ENCODE data around the gene NCAM1.
A peak's percentile ranks its signal among the peaks of the same experiment; 100 is the strongest.

NCAM1 gene

DNA sequence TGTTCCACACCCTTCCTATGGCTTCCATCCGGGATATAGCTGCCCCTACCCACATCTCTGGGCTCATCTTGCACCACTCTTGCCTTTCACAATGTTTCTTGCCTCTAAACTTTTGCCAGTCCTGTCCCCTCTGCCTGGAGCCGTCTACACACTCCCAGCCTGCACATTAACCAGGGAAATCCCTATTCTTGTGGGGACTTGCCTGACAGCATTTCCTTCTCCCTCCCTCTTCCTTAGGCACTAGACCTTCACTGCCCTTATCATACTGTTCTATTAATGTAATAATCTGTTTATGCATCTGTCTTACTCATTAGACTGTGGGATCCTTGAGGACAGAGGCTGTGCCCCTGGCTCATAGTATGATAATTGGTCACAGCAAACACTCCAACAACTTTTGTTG lies 347.4 kb downstream of the NCAM1 start:
- DNase-seq (ENCODE audit: low read depth in 2 of 2): no peak

DNA sequence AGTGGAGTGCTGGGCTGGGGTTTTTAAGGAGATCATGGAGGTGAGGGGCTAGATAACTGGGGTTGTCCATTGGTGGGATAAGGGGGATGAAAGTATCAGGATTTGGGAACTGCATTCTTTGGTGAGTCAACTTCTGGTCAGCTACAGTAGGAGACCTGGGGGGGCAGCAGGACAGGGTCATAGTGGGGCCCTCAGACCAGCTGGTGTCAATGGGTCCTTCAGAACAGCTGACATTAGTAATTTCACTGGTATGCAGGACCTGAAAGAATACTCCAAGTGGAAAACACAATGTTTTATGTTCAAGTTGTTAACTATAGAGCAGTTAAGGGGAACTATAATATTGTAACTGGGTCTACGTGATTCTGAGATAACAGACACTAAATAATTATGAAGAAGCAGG lies 350.3 kb downstream of the NCAM1 start:
- no peak for DNase-seq (ENCODE audit: low read depth in 2 of 2)

DNA sequence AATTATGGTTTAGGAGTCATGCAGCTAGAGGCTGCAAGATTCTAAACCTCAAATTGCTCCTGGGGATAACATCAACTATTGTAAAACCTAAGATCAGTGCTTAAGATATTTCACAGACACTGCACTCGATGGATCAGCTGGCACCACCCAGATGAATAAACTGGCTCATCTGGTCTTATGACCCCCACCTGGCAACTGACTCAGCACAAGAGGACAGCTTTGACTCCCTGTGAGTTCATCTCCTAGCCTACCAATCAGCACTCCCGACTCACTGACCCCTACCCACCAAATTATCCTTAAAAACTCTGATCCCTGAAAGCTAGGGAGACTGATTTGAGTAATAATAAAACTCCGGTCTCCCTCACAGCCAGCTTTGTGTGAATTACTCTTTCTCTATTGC lies 352.4 kb downstream of the NCAM1 start:
- DNase-seq (ENCODE audit: low read depth in 2 of 2): no peak

DNA sequence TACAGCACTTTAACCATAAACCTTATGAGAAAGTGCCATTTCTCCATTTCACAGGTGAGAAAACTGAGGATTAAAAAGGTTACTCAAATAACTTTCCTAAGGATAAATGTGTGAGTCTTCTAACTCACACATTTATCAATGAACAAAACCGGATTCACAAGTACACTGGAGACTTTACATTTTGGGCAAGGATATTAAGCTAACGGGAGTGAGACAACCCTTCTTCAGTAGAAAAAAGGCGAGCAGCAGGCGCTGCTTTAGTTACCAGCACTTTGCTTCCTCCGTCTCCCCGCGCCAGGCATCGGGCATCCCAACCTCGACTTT lies 352.8 kb downstream of the NCAM1 start:
- DNase-seq (ENCODE audit: low read depth in 2 of 2): no peak

DNA sequence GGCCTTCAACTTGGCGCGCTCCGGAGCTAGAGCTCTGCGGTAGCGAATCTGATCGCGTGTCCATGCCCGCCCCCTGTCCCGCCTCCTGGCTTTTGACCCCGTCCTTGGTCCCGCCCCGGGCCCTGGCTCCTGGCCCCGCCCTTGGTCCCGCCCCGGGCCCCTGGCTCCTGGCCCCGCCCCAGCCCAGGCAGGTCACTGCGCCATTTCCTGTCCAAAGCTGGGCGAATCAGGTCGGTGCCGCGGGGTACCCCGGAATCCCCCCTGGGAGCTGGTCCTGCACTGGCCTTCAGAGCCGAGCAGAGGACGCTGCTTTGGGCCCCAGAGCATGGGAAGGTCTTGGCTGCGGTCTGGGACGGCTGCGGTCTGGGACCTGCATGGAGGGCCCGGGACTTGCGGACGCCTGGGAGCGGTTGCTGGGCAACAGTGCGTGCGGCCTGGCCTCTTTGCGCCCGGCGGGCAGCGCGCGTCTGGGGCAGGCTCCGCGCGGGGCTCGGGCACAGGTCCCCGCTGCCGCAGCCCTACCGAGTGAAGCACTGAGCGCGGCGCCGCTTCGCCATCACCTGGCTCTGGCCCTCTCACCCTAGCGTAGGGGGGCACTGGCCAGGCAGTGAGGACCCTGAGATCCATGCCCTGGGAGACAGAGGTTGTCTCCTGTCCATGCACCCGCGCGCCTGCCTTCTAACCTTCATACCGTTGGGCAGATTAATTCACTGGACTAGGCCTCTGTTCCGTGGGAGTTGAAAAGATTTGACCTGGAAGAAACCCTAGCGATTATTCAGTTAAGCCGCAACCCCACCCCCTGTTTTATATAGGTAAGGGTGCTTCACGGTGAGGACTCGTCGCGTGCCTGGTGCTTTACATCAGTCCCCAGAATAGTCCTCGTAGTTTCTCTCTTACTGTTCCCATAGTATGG lies 353.4 kb downstream of the NCAM1 start, which contains the start of gene TTC12:
TSS of gene TTC12 (plus strand) at position 195 of the 913 bp plus-strand sequence. CDS start 1,675 bp downstream, outside the sequence.
- peak; percentile 51 to 53 for DNase-seq (ENCODE audit: low read depth in 2 of 2)

DNA sequence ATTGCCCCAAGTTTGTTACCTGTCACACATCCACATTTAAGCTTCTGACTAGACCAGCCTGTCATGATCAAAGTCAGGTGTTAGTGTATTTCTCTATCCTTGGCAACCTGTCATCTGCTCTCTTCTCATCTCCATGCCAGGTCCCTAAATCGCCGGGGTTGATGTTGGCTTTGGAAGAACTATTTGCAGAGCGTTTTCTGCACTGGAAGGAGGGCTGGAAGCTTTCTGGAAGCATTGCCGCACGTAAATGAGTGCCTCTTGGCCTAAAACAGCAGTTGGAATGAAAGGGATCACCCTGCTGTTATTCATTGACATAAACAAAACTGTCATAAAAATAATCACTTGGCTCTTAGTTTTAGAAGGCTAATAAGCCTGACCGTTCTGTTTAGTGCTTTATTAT lies 354.6 kb downstream of the NCAM1 start:
- no peak for DNase-seq (ENCODE audit: low read depth in 2 of 2)

DNA sequence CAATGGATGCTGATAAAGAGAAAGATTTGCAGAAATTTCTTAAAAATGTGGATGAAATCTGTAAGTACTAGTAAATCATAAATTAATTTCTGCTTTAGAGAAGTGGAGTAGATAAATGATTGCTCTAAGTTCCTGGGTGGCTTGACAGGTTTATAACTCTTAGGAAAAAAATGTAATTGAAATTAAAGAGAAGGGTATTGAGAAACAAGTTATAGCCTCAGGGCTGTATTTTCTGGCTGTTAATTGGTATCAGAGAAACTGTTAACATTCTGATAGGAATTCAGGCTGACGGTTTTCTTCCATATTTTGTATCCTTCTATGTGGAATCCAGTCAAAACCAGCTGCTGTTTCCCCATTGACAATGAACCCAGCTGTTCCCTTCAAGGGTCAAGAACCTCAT lies 355.0 kb downstream of the NCAM1 start:
- no peak for DNase-seq (ENCODE audit: low read depth in 2 of 2)

DNA sequence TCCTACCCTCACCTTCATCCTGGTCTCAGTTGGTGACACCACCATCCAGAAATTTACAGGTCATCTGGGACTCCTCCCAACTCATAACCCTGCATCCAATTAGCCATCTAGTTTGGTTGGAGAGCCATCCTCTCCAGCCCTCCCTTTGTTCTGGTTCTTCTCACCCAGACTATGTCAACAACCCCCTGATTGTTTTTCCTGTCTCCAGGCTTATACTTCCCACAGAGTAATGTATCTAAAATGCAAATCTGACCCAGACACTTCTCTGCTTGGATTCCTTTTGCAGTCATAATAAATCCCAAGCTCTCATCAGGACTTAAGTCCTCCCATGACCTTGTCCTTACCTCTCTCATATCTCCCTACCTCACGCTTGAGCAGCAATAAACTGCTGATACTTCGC lies 356.1 kb downstream of the NCAM1 start:
- DNase-seq (ENCODE audit: low read depth in 2 of 2): peak in 1 of 2 experiments; percentile 4

DNA sequence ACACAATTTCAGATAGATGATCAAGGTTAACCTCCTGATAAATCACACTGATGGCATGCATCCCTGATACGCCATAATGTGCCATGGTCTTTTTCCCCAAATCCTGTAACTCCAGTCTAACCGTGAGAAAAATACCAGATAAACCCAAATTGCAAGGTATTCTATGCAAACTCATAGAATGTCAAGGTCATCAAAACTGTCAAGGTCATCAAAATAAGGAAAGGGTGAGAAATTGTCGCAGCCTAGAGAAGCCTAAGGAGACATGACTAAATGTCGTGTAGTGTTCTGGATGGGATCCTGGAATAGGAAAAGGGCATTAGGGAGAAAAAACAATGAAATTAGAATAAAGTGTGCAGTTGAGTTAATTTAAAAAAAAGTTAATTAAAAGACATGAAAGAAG lies 357.9 kb downstream of the NCAM1 start:
- no peak for DNase-seq (ENCODE audit: low read depth in 2 of 2)

DNA sequence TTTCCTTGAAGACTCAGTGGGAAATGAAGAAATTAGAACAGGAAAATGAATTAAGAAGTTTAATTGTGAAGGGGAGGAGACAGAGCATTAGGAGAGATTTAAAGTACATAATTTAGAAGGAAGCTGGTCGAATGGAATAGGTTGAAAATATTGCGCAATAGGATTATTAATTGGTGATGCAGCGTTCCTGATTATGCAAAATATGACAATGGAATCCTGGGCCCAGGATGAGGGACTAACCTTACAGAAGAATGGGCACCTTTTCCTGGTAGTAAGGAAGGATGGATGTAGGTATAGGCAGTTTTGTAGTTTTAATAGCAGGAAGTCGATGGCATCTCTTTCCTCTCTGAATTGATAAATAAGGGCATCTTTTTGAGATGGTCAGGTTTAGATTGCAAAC lies 360.9 kb downstream of the NCAM1 start:
- DNase-seq (ENCODE audit: low read depth in 2 of 2): no peak

DNA sequence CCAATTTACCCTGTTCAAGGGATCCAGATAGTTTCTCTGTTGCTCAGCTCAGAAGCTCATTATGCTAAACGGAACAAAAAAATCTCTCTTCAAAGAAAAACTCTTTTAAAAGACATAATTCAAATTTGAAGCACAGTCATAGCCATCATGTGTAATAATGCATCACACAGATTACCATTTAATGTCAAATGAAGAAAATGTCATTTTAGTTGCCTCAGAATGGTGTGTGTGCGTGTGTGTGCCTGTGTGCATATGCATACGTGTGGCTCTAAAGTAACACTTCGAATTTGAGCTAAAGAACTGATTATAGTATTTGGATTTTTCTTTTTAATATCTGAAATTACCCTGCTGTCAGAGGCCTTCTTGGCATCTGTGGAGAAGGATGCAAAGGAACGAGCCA lies 363.0 kb downstream of the NCAM1 start:
- DNase-seq (ENCODE audit: low read depth in 2 of 2): no peak
